NCI-H2107 (cell line): Measurements from ENCODE around the gene C5orf22.
"Not testable (repeated sequence)": the region's sequence is repeated elsewhere in the genome, so short reads cannot be mapped to it uniquely, and the experiment has no call there.

Experiments
- DNase-seq: peaks from one replicate; lab custom pipeline; 2025; lab: John Stamatoyannopoulos, UW

Gene C5orf22

GRCh38 chr5:31554552-31554951, 22.5 kb downstream of the C5orf22 start:
- no peak for DNase-seq

- DNase-seq = no peak
Observed at GRCh38 chr5:31556461-31556860, 24.4 kb downstream of the C5orf22 start.

GRCh38 chr5:31559942-31560341, 27.8 kb downstream of the C5orf22 start:
- no peak for DNase-seq

- DNase-seq = no peak
Observed at GRCh38 chr5:31561946-31562345, 29.8 kb downstream of the C5orf22 start.

GRCh38 chr5:31563216-31563615, 31.1 kb downstream of the C5orf22 start:
- no peak for DNase-seq

GRCh38 chr5:31566362-31566761, 34.3 kb downstream of the C5orf22 start:
- DNase-seq = not testable (repeated sequence)

- DNase-seq = no peak
Observed at GRCh38 chr5:31568302-31568835, 36.3 kb downstream of the C5orf22 start.

- DNase-seq = no peak
Observed at GRCh38 chr5:31569068-31569467, 37.0 kb downstream of the C5orf22 start.

- DNase-seq = no peak
Observed at GRCh38 chr5:31573494-31574142, 41.5 kb downstream of the C5orf22 start.

GRCh38 chr5:31574772-31575171, 42.7 kb downstream of the C5orf22 start:
- no peak for DNase-seq

GRCh38 chr5:31577438-31577837, 45.3 kb downstream of the C5orf22 start:
- no peak for DNase-seq

- no peak for DNase-seq
Observed at GRCh38 chr5:31579558-31579957, 47.5 kb downstream of the C5orf22 start.

GRCh38 chr5:31581498-31582099, 49.5 kb downstream of the C5orf22 start:
- no peak for DNase-seq

GRCh38 chr5:31583129-31583528, 51.0 kb downstream of the C5orf22 start:
- no peak for DNase-seq

- no peak for DNase-seq
Observed at GRCh38 chr5:31585166-31585894, 53.2 kb downstream of the C5orf22 start.

GRCh38 chr5:31585895-31586270, 53.8 kb downstream of the C5orf22 start:
- DNase-seq = no peak

GRCh38 chr5:31587546-31587945, 55.4 kb downstream of the C5orf22 start:
- no peak for DNase-seq

- no peak for DNase-seq
Observed at GRCh38 chr5:31593665-31594064, 61.6 kb downstream of the C5orf22 start.

- no peak for DNase-seq
Observed at GRCh38 chr5:31596354-31596753, 64.3 kb downstream of the C5orf22 start.

- no peak for DNase-seq
Observed at GRCh38 chr5:31598640-31599611, 66.8 kb downstream of the C5orf22 start.

GRCh38 chr5:31602305-31602704, 70.2 kb downstream of the C5orf22 start:
- not testable (repeated sequence) for DNase-seq

- DNase-seq = no peak
Observed at GRCh38 chr5:31604240-31604639, 72.1 kb downstream of the C5orf22 start.
